Astrocyte (in vitro differentiated cells and primary cell): ENCODE results near the gene DNAAF5. TPM values are rescaled to one million over a fixed set of nuclear protein-coding genes. Genes with fewer than 3 reads are reported as not detected.

Experiments
- DNase-seq: peaks from one replicate; pipeline ENCODE4 v3.0.0-alpha.2; 2010; ENCODE audit warnings: low read depth
- FAIRE-seq: peaks from 2 replicates; lab custom pipeline; 2011; peaks lifted over from hg19 to GRCh38; lab: Jason Lieb, UNC
- H2AFZ ChIP-seq: 2 replicates; pipeline ENCODE4 v1.6.0; 2012; ENCODE audit warnings: low read depth, low read length, inconsistent platforms
- H3K27ac ChIP-seq: 2 replicates; pipeline ENCODE4 v1.5.1; 2011; ENCODE audit warnings: low read depth, low read length, inconsistent platforms
- H3K27me3 ChIP-seq: 2 replicates; pipeline ENCODE4 v1.6.0; 2011; ENCODE audit warnings: low read length, inconsistent platforms; ENCODE audit not compliant: insufficient read depth
- H3K36me3 ChIP-seq: 2 replicates; pipeline ENCODE4 v1.5.1; 2011; ENCODE audit warnings: low read length, inconsistent platforms; ENCODE audit not compliant: insufficient read depth
- H3K4me1 ChIP-seq: 2 replicates; pipeline ENCODE4 v1.5.1; 2011; ENCODE audit warnings: low read length, inconsistent platforms; ENCODE audit not compliant: insufficient read depth
- H3K4me2 ChIP-seq: 2 replicates; pipeline ENCODE4 v1.6.0; 2012; ENCODE audit warnings: low read length, inconsistent platforms
- H3K4me3 ChIP-seq: 2 replicates; pipeline ENCODE4 v1.5.1; 2011; ENCODE audit warnings: low read depth, mild to moderate bottlenecking, low read length, inconsistent platforms; ENCODE audit not compliant: insufficient read depth
- H3K79me2 ChIP-seq: 2 replicates; pipeline ENCODE4 v1.6.0; 2012; ENCODE audit warnings: mild to moderate bottlenecking, low read length, inconsistent platforms; ENCODE audit not compliant: insufficient read depth
- H3K9ac ChIP-seq: 2 replicates; pipeline ENCODE4 v1.6.0; 2012; ENCODE audit warnings: mild to moderate bottlenecking, low read length, inconsistent platforms
- H3K9me3 ChIP-seq: 2 replicates; pipeline ENCODE4 v1.5.1; 2012; ENCODE audit warnings: low read depth, mild to moderate bottlenecking, low read length, inconsistent platforms; ENCODE audit not compliant: insufficient read depth
- H4K20me1 ChIP-seq: 2 replicates; pipeline ENCODE4 v1.6.0; 2012; ENCODE audit warnings: low read length, inconsistent platforms; ENCODE audit not compliant: insufficient read depth
- H3K27ac Mint-ChIP-seq: one replicate; pipeline ENCODE4 v1.8.0; 2021; ENCODE audit warnings: mild to moderate bottlenecking, mixed read lengths; ENCODE audit not compliant: unreplicated experiment
- H3K27me3 Mint-ChIP-seq: one replicate; pipeline ENCODE4 v1.8.0; 2021; ENCODE audit warnings: low read depth, mixed read lengths; ENCODE audit not compliant: unreplicated experiment
- H3K36me3 Mint-ChIP-seq: one replicate; pipeline ENCODE4 v1.8.0; 2021; ENCODE audit warnings: low read depth, mixed read lengths; ENCODE audit not compliant: unreplicated experiment
- H3K4me1 Mint-ChIP-seq: one replicate; pipeline ENCODE4 v1.8.0; 2021; ENCODE audit warnings: low read depth, mixed read lengths; ENCODE audit not compliant: unreplicated experiment
- H3K4me3 Mint-ChIP-seq: one replicate; pipeline ENCODE4 v1.8.0; 2021; ENCODE audit warnings: mild to moderate bottlenecking, moderate library complexity, mixed read lengths; ENCODE audit not compliant: unreplicated experiment
- H3K9me3 Mint-ChIP-seq: one replicate; pipeline ENCODE4 v1.8.0; 2021; ENCODE audit warnings: mild to moderate bottlenecking, mixed read lengths; ENCODE audit not compliant: unreplicated experiment
- EZH2 ChIP-seq: IDR thresholded peaks from 2 replicates; pipeline ENCODE4 v1.6.1; 2012; ENCODE audit warnings: mild to moderate bottlenecking, low read length, inconsistent platforms; ENCODE audit not compliant: insufficient read depth
- total RNA-seq: library from RNA; stranded (reverse); gene quantifications from 2 replicates; pipeline ENCODE4 v1.2.1, GENCODE V29; 2021
- TF ChIP-seq, protein P1 (sequence below): IDR thresholded peaks from 2 replicates; pipeline ENCODE4 v1.5.1; 2011; ENCODE audit warnings: low read depth, mild to moderate bottlenecking, inconsistent platforms, low read length, moderate library complexity; ENCODE audit not compliant: insufficient read depth

Gene DNAAF5
- total RNA-seq, 1 donor from 2014 or later = 24.5 TPM

DNA sequence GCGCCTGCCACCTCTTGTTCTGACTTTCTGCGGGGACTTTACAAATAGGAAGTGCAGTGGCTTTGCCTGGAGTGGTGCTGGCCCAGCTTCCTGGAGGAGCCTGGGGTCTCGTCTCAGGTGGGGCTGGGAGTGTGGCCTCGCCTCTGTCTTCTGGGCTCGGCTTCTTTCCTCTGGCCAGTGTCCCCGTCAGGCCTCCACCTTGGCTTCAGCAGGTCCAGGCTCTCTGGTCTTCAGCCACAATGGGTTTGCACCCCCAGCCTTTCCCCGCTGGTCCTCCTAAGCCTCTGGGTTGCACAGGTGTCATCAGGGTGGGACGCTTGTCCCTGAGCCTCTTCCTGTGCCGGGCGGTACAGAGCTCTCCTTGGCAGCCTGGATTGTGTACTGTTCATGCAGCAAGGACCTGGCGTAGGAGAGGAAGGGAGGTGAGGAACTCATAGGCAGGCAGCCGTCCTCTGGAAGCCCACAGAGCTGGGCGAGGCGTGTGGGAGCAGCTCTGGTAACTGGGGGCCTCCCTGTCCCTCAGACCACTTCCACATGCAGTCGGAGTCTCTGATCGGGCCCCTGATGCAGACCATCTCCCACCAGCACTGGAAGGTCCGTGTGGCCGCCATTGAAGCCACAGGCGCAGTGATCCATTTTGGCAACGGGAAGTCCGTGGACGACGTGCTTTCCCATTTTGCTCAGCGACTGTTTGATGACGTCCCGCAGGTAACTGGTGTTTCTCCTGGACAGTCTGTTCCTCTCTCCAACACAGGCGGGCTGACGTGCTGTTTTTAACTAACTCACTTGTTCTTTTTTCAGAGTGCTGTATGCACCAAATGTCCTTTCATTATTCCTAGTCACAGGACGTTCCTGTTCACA, 2.9 kb downstream of the DNAAF5 start:
- Histone ChIP-seq H2AFZ (no peak overlapping the region), H3K4me2 (no peak overlapping the region), H3K27me3 (no peaks in the 10 kb centered on the region), H3K4me3 (no peak overlapping the region), H3K27ac (no peak overlapping the region), H3K9me3 (peaks cover 3% of the 10 kb centered on the region), H4K20me1 (peaks cover 55% of the 10 kb centered on the region), H3K4me1 (peaks cover 42% of the 10 kb centered on the region), H3K79me2 (peaks cover 61% of the 10 kb centered on the region), H3K36me3 (peaks cover 6% of the 10 kb centered on the region), H3K9ac (no peak overlapping the region)
- no peaks in the 10 kb centered on the region for H3K9me3 Mint-ChIP-seq
- no peak for FAIRE-seq
- H3K27me3 Mint-ChIP-seq = no peaks in the 10 kb centered on the region
- no peak for TF ChIP-seq EZH2
- TF ChIP-seq, protein P1, sequence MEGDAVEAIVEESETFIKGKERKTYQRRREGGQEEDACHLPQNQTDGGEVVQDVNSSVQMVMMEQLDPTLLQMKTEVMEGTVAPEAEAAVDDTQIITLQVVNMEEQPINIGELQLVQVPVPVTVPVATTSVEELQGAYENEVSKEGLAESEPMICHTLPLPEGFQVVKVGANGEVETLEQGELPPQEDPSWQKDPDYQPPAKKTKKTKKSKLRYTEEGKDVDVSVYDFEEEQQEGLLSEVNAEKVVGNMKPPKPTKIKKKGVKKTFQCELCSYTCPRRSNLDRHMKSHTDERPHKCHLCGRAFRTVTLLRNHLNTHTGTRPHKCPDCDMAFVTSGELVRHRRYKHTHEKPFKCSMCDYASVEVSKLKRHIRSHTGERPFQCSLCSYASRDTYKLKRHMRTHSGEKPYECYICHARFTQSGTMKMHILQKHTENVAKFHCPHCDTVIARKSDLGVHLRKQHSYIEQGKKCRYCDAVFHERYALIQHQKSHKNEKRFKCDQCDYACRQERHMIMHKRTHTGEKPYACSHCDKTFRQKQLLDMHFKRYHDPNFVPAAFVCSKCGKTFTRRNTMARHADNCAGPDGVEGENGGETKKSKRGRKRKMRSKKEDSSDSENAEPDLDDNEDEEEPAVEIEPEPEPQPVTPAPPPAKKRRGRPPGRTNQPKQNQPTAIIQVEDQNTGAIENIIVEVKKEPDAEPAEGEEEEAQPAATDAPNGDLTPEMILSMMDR = no peak
- H3K4me3 Mint-ChIP-seq = no peak overlapping the region
- peaks cover 31% of the 10 kb centered on the region for H3K4me1 Mint-ChIP-seq
- no peak for DNase-seq
- H3K36me3 Mint-ChIP-seq = peaks cover 27% of the 10 kb centered on the region
- H3K27ac Mint-ChIP-seq = no peak overlapping the region

DNA sequence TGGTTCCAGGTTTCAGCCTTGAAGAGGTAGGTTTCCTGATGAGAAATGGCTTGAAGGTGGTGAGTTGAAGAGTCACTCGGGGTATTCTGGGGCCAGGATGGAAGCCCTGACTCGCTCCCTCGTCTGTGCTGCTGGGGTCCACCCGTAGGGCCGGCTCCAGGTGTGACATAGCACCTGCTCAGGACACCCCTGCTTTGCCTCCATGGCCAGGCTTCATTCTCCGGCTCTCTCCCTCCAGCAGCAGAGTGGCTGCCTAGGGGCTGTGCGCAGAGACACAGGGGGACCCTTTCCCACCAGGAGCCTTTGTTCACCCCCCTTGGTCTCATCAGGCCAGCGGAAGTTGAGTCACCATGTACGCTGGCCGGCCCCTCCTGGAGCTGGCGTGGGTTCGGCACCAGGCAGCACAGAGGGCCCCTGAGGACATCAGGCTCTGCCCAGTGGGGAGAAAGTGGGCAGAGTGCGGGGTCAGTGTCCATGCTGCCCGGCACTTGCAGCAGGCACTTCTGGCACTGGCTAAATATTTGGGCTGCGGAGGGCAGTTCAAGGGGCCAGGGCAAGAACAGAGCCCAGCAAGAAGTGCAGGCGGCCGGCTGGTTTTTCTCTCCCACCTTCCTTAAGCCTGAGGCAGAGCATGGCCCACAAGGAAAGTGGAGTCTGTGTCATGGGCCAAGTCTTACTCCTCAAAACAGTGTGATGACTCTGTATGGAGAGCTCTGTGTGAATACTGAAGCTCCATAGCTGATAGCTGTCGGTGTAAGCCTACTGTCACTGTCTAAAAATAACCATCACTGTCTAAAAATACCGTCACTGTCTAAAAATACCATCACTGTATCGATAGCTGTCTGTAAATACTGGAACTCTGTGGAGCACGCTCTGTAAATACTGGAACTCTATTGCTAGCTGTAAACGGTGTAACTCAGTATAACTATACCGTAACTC, 4.3 kb downstream of the DNAAF5 start:
- Mint-ChIP-seq H3K27ac (no peak overlapping the region), H3K9me3 (no peaks in the 10 kb centered on the region), H3K4me3 (no peak overlapping the region), H3K36me3 (peaks cover 21% of the 10 kb centered on the region), H3K27me3 (no peaks in the 10 kb centered on the region), H3K4me1 (peaks cover 24% of the 10 kb centered on the region)
- TF ChIP-seq, protein P1 = no peak
- no peak for TF ChIP-seq EZH2
- H4K20me1 ChIP-seq = peaks cover 65% of the 10 kb centered on the region
- no peak for DNase-seq
- H3K9ac ChIP-seq = peak overlapping the region; percentile 48
- peaks cover 11% of the 10 kb centered on the region for H3K36me3 ChIP-seq
- peaks cover 11% of the 10 kb centered on the region for H3K9me3 ChIP-seq
- H3K4me3 ChIP-seq = no peak overlapping the region
- no peaks in the 10 kb centered on the region for H3K27me3 ChIP-seq
- H3K79me2 ChIP-seq = peaks cover 75% of the 10 kb centered on the region
- peaks cover 38% of the 10 kb centered on the region for H3K4me1 ChIP-seq
- H3K27ac ChIP-seq = peak overlapping the region; percentile 61
- H2AFZ ChIP-seq = no peak overlapping the region
- peak overlapping the region; percentile 54 for H3K4me2 ChIP-seq
- no peak for FAIRE-seq
